H9 (cell line): ENCODE measurements around the gene TIAM2. TPM values are rescaled to one million over a fixed set of nuclear protein-coding genes. Genes with fewer than 3 reads are reported as not detected.
"Not testable (repeated sequence)": the region's sequence is repeated elsewhere in the genome, so short reads cannot be mapped to it uniquely, and the experiment has no call there.

ENCODE experiments used
- DNase-seq: peaks from one replicate; pipeline ENCODE4 v3.0.0-alpha.2; 2017
- H2AFZ ChIP-seq: one replicate; pipeline ENCODE4 v1.6.1; 2013; ENCODE audit warnings: mild to moderate bottlenecking, low read length, control low read depth, moderate library complexity
- H2AK5ac ChIP-seq: 2 replicates; pipeline ENCODE4 v1.6.1; 2013; ENCODE audit warnings: low read length, control low read depth, mixed read lengths; ENCODE audit not compliant: insufficient read length
- H2BK120ac ChIP-seq: one replicate; pipeline ENCODE4 v1.6.1; 2013; ENCODE audit warnings: low read depth, mild to moderate bottlenecking, low read length, control low read depth, inconsistent platforms; ENCODE audit not compliant: poor library complexity, severe bottlenecking
- H2BK12ac ChIP-seq: 2 replicates; pipeline ENCODE4 v1.6.1; 2013; ENCODE audit warnings: low read length, control low read depth, mixed read lengths, low read depth; ENCODE audit not compliant: insufficient read length
- H2BK15ac ChIP-seq: 2 replicates; pipeline ENCODE4 v1.6.1; 2013; ENCODE audit warnings: low read depth, low read length, control low read depth
- H2BK20ac ChIP-seq: one replicate; pipeline ENCODE4 v1.6.1; 2013; ENCODE audit warnings: low read depth, mild to moderate bottlenecking, low read length, control low read depth, inconsistent platforms; ENCODE audit not compliant: poor library complexity, severe bottlenecking
- H2BK5ac ChIP-seq: 2 replicates; pipeline ENCODE4 v1.6.1; 2013; ENCODE audit warnings: low read length, control low read depth, mixed read lengths; ENCODE audit not compliant: insufficient read length
- H3K14ac ChIP-seq: 2 replicates; pipeline ENCODE4 v1.6.1; 2013; ENCODE audit warnings: low read length, control low read depth; ENCODE audit not compliant: insufficient read depth
- H3K18ac ChIP-seq: 2 replicates; pipeline ENCODE4 v1.6.1; 2013; ENCODE audit warnings: low read depth, mild to moderate bottlenecking, mixed read lengths, low read length, control low read depth; ENCODE audit not compliant: insufficient read length
- H3K23ac ChIP-seq: 2 replicates; pipeline ENCODE4 v1.6.1; 2013; ENCODE audit warnings: low read length, control low read depth, mixed read lengths, low read depth; ENCODE audit not compliant: insufficient read length
- H3K23me2 ChIP-seq: 2 replicates; pipeline ENCODE4 v1.6.1; 2013; ENCODE audit warnings: low read depth, mild to moderate bottlenecking, mixed read lengths, low read length, control low read depth; ENCODE audit not compliant: insufficient read length, poor library complexity, severe bottlenecking
- H3K27ac ChIP-seq: 2 replicates; pipeline ENCODE4 v1.5.1; 2013; ENCODE audit warnings: low read length, control low read depth, mixed read lengths, low read depth; ENCODE audit not compliant: insufficient read length
- H3K27me3 ChIP-seq: 2 replicates; pipeline ENCODE4 v1.6.1; 2013; ENCODE audit warnings: low read length, control low read depth, inconsistent platforms; ENCODE audit not compliant: insufficient read depth
- H3K4ac ChIP-seq: 2 replicates; pipeline ENCODE4 v1.6.1; 2013; ENCODE audit warnings: low read depth, mild to moderate bottlenecking, control low read depth, inconsistent platforms, low read length, moderate library complexity
- H3K4me1 ChIP-seq: 2 replicates; pipeline ENCODE4 v1.6.1; 2013; ENCODE audit warnings: low read length, control low read depth, inconsistent platforms; ENCODE audit not compliant: insufficient read depth
- H3K4me2 ChIP-seq: 2 replicates; pipeline ENCODE4 v1.6.1; 2013; ENCODE audit warnings: low read length, control low read depth, mixed read lengths; ENCODE audit not compliant: insufficient read length, insufficient read depth
- H3K56ac ChIP-seq: 2 replicates; pipeline ENCODE4 v1.6.1; 2013; ENCODE audit warnings: low read depth, mild to moderate bottlenecking, mixed read lengths, low read length, control low read depth; ENCODE audit not compliant: insufficient read length
- H3K79me1 ChIP-seq: 2 replicates; pipeline ENCODE4 v1.6.1; 2013; ENCODE audit warnings: low read depth, mild to moderate bottlenecking, moderate library complexity, low read length, control low read depth, inconsistent platforms; ENCODE audit not compliant: insufficient read depth, poor library complexity, severe bottlenecking
- H3K79me2 ChIP-seq: 2 replicates; pipeline ENCODE4 v1.6.1; 2013; ENCODE audit warnings: low read length, control low read depth, inconsistent platforms; ENCODE audit not compliant: insufficient read depth
- H3K9ac ChIP-seq: 2 replicates; pipeline ENCODE4 v1.6.1; 2013; ENCODE audit warnings: low read length, control low read depth, mixed read lengths; ENCODE audit not compliant: insufficient read length; ENCODE audit errors: extremely low read depth
- H3K9me3 ChIP-seq: one replicate; pipeline ENCODE4 v1.6.1; 2013; ENCODE audit warnings: low read depth, low read length, inconsistent platforms; ENCODE audit not compliant: control insufficient read depth
- H3T11ph ChIP-seq: one replicate; pipeline ENCODE4 v1.6.1; 2013; ENCODE audit warnings: mild to moderate bottlenecking, low read length, control low read depth, inconsistent platforms
- H4K20me1 ChIP-seq: one replicate; pipeline ENCODE4 v1.6.1; 2013; ENCODE audit not compliant: control insufficient read depth, insufficient read length, insufficient read depth
- H4K5ac ChIP-seq: 2 replicates; pipeline ENCODE4 v1.6.1; 2013; ENCODE audit warnings: low read depth, mild to moderate bottlenecking, mixed read lengths, low read length, control low read depth; ENCODE audit not compliant: insufficient read length
- H4K8ac ChIP-seq: replicated peaks from 2 replicates; pipeline ENCODE4 v1.6.1; 2013; ENCODE audit warnings: low read length, control low read depth, mixed read lengths, low read depth; ENCODE audit not compliant: insufficient read length
- H4K91ac ChIP-seq: 2 replicates; pipeline ENCODE4 v1.6.1; 2013; ENCODE audit warnings: low read depth, mild to moderate bottlenecking, moderate library complexity, mixed read lengths, low read length, control low read depth; ENCODE audit not compliant: insufficient read length
- H3K27ac Mint-ChIP-seq, 3 experiments: 2 replicates in 2 of 3; 3 replicates in 1 of 3; pipeline ENCODE4 v1.8.0; 2020 to 2021; ENCODE audit warnings: mixed read lengths in 3 of 3, mild to moderate bottlenecking in 1 of 3, moderate library complexity in 1 of 3
- H3K27me3 Mint-ChIP-seq: 2 replicates; pipeline ENCODE4 v1.8.0; 2021; ENCODE audit warnings: low read depth, mild to moderate bottlenecking, moderate library complexity, mixed read lengths
- H3K36me3 Mint-ChIP-seq, 3 experiments: 2 replicates in 2 of 3; 3 replicates in 1 of 3; pipeline ENCODE4 v1.8.0; 2020 to 2021; ENCODE audit warnings: low read depth in 3 of 3, mixed read lengths in 3 of 3; ENCODE audit not compliant: insufficient read depth in 1 of 3
- H3K4me1 Mint-ChIP-seq, 2 experiments: 2 replicates each; pipeline ENCODE4 v1.8.0; 2020; ENCODE audit warnings: mixed read lengths in 2 of 2
- H3K4me3 Mint-ChIP-seq, 2 experiments: 2 replicates in 1 of 2; 3 replicates in 1 of 2; pipeline ENCODE4 v1.8.0; 2020 to 2021; ENCODE audit warnings: mild to moderate bottlenecking in 2 of 2, mixed read lengths in 2 of 2, moderate library complexity in 1 of 2
- H3K9me3 Mint-ChIP-seq, 2 experiments: 2 replicates in 1 of 2; 3 replicates in 1 of 2; pipeline ENCODE4 v1.8.0; 2020; ENCODE audit warnings: mild to moderate bottlenecking in 2 of 2, mixed read lengths in 2 of 2, moderate library complexity in 1 of 2
- CTCF ChIP-seq: fragments of 200-600 bp; sonication (generic); conservative IDR thresholded peaks from 3 replicates; pipeline ENCODE4 v1.8.0; 2021; ENCODE audit warnings: antibody characterized with exemption, mild to moderate bottlenecking
- WGBS: extraction: QIAGEN DNeasy Blood & Tissue Kit; methylation state at CpG from one replicate; pipeline ENCODE4 v1.1.7; 2013; ENCODE audit warnings: missing lambda C conversion rate, low lambda C conversion rate, mixed read lengths; ENCODE audit not compliant: insufficient read length; ENCODE audit errors: extremely low coverage; 5-methylcytosine and 5-hydroxymethylcytosine counted together
- total RNA-seq: library from RNA; stranded (reverse); gene quantifications from 2 replicates; pipeline ENCODE4 v1.2.1, GENCODE V29; 2021

The TIAM2 gene
- total RNA-seq, 1 experiment from 2014 or later = 6.3 TPM

- no peak overlapping the region for H2BK120ac ChIP-seq
- no peak overlapping the region for H2BK12ac ChIP-seq
- H2BK20ac ChIP-seq = no peak overlapping the region
- no peak overlapping the region for H3K56ac ChIP-seq
- H4K5ac ChIP-seq = no peak overlapping the region
- no peak overlapping the region for H3K4ac ChIP-seq
- no peaks in the 10 kb centered on the region for H3K79me1 ChIP-seq
- peak; percentile 59 for DNase-seq
- H3K9me3 ChIP-seq = no peaks in the 10 kb centered on the region
- H2BK15ac ChIP-seq = no peak overlapping the region
- H3K27me3 ChIP-seq = no peaks in the 10 kb centered on the region
- no CpG with 5 or more reads among the region's 11 CpGs for WGBS
- no peak overlapping the region for H3K4me3 Mint-ChIP-seq
- H3K9me3 Mint-ChIP-seq = peaks cover 0 to 5% of the 10 kb centered on the region in 2 experiments; a peak in 3 of 5 replicates
- H4K20me1 ChIP-seq = no peaks in the 10 kb centered on the region
- no peaks in the 10 kb centered on the region for H3K23me2 ChIP-seq
- H3K4me1 Mint-ChIP-seq = peaks cover 10 to 14% of the 10 kb centered on the region in 2 experiments
- H3K27ac ChIP-seq = no peak overlapping the region
- H3K23ac ChIP-seq = no peak overlapping the region
- no peak overlapping the region for H2AK5ac ChIP-seq
- H3K18ac ChIP-seq = no peak overlapping the region
- H3T11ph ChIP-seq = no peak overlapping the region
- peak overlapping the region in 2 of 3 experiments; percentile 9 to 43; a peak in 2 of 7 replicates for H3K27ac Mint-ChIP-seq
- H3K4me1 ChIP-seq = no peaks in the 10 kb centered on the region
- H4K8ac ChIP-seq = no peak overlapping the region
- no peaks in the 10 kb centered on the region for H3K79me2 ChIP-seq
- no peak overlapping the region for H2AFZ ChIP-seq
- no peaks in the 10 kb centered on the region for H3K27me3 Mint-ChIP-seq
- H3K9ac ChIP-seq = no peak overlapping the region
- H3K14ac ChIP-seq = 0 out of 2 replicates have a peak overlapping the region, but pooled peaks have one; percentile 52
- TF ChIP-seq CTCF = no peak
- no peak overlapping the region for H3K4me2 ChIP-seq
- peaks cover 10 to 20% (median 14%) of the 10 kb centered on the region in 3 experiments for H3K36me3 Mint-ChIP-seq
- H2BK5ac ChIP-seq = no peak overlapping the region
- no peak overlapping the region for H4K91ac ChIP-seq
Measured at GRCh38 chr6:155216312-155217046, 221.4 kb downstream of the TIAM2 start.

DNA sequence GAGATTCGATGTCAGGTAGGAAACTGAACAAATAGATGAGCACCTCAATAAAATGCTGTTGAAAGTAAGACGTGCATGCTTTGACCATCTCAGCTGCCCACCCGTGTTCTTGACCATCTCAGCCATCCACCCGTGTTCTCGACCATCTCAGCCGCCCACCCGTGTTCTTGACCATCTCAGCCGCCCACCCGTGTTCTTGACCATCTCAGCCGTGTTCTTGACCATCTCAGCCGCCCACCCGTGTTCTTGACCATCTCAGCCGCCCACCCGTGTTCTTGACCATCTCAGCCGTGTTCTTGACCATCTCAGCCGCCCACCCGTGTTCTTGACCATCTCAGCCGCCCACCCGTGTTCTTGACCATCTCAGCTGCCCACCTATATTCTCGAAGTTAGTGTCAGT lies 223.6 kb downstream of the TIAM2 start:
- not testable (repeated sequence) for H3K4me3 Mint-ChIP-seq, H3K9me3 ChIP-seq, H3K36me3 Mint-ChIP-seq, H3T11ph ChIP-seq, H2BK120ac ChIP-seq, H3K9me3 Mint-ChIP-seq, H4K8ac ChIP-seq, H2BK20ac ChIP-seq, H3K27ac ChIP-seq, H4K20me1 ChIP-seq, H2AFZ ChIP-seq, H3K79me2 ChIP-seq, H3K9ac ChIP-seq, H2BK15ac ChIP-seq, H3K27me3 ChIP-seq, H3K56ac ChIP-seq, H3K23ac ChIP-seq, H4K91ac ChIP-seq, H3K18ac ChIP-seq, H3K27me3 Mint-ChIP-seq, H2AK5ac ChIP-seq, H2BK5ac ChIP-seq, H3K4me1 ChIP-seq, DNase-seq, H3K4ac ChIP-seq, H3K23me2 ChIP-seq, H3K4me2 ChIP-seq, H2BK12ac ChIP-seq, H3K79me1 ChIP-seq, H3K14ac ChIP-seq, H4K5ac ChIP-seq, H3K27ac Mint-ChIP-seq
- no CpG with 5 or more reads among the region's 20 CpGs for WGBS
- peaks cover 10 to 14% of the 10 kb centered on the region in 2 experiments for H3K4me1 Mint-ChIP-seq
